Aorta (tissue), 5 donors: ENCODE measurements around the gene PKNOX1. TPM values are rescaled to one million over a fixed set of nuclear protein-coding genes. Genes with fewer than 3 reads are reported as not detected.
"Not testable (repeated sequence)": the region's sequence is repeated elsewhere in the genome, so short reads cannot be mapped to it uniquely, and the experiment has no call there.

Experiments used
- ATAC-seq: fragments of 200-7000 bp; cut with Tn5 transposase; one replicate; pipeline ENCODE4 v1.9.1; 2022; ENCODE audit warnings: moderate library complexity; ENCODE audit not compliant: low FRiP score
- DNase-seq, 2 donors: peaks; one replicate each; pipeline ENCODE4 v3.0.0-alpha.2; 2020
- H3K27ac ChIP-seq, 2 donors: one replicate each; pipeline ENCODE4 v1.5.1; 2013; ENCODE audit warnings: low read length in 2 of 2, mild to moderate bottlenecking in 2 of 2, moderate library complexity in 2 of 2, control low read depth in 1 of 2, inconsistent platforms in 1 of 2, low read depth in 1 of 2
- H3K27me3 ChIP-seq, 2 donors: one replicate each; pipeline ENCODE4 v1.6.1; 2013; ENCODE audit warnings: control low read depth in 1 of 2, low read length in 1 of 2, mild to moderate bottlenecking in 1 of 2, moderate library complexity in 1 of 2; ENCODE audit not compliant: insufficient read depth in 2 of 2, control insufficient read depth in 1 of 2
- H3K36me3 ChIP-seq, 2 donors: one replicate each; pipeline ENCODE4 v1.6.1; 2013; ENCODE audit warnings: control low read depth in 1 of 2, low read length in 1 of 2, mild to moderate bottlenecking in 1 of 2; ENCODE audit not compliant: insufficient read depth in 2 of 2, control insufficient read depth in 1 of 2
- H3K4me1 ChIP-seq, 2 donors: one replicate each; pipeline ENCODE4 v1.6.1; 2013; ENCODE audit warnings: low read length in 2 of 2, control low read depth in 1 of 2, mild to moderate bottlenecking in 1 of 2, moderate library complexity in 1 of 2; ENCODE audit not compliant: insufficient read depth in 2 of 2, control insufficient read depth in 1 of 2
- H3K4me3 ChIP-seq, 2 donors: one replicate each; pipeline ENCODE4 v1.5.1; 2013; ENCODE audit warnings: low read length in 2 of 2, control low read depth in 1 of 2, mild to moderate bottlenecking in 1 of 2
- H3K9me3 ChIP-seq: one replicate; pipeline ENCODE4 v1.6.1; 2013; ENCODE audit warnings: mild to moderate bottlenecking, low read length; ENCODE audit not compliant: control insufficient read depth
- WGBS, 2 donors: extraction: QIAGEN DNeasy Blood & Tissue Kit; methylation state at CpG; one replicate each; pipeline ENCODE4 v1.1.7; 2013; 5-methylcytosine and 5-hydroxymethylcytosine counted together
- intact Hi-C, 2 donors: fragments of 100-400 bp; cut with DNase I; formaldehyde crosslinking; loops; one replicate each; pipeline versions ENCODE4 v1.14.2 to v1.15.0; 2022
- polyA plus RNA-seq, 2 donors: library from polyadenylated mRNA; stranded (reverse); fragments of 200-250 nt; gene quantifications; one replicate each; pipeline ENCODE4 v1.2.3, GENCODE V29; 2013
- total RNA-seq, 2 donors: library from RNA; stranded (reverse); fragmentation: NEBNext Ultra II Directional; extraction: Animal tissue kit (Norgen Biotek cat#: 25700); gene quantifications; one replicate each; pipeline ENCODE4 v1.2.1, GENCODE V29; 2021
- donor health status: healthy with polysubstance abuse.
- donor health status: Bipolar disorder and iron deficiency.
- donor health status: DM: no; HTN: no; CAD: no.
- donor health status: DM: no; HTN: no; CAD: no.
- donor health status: DM: yes; HTN: yes; CAD: no.

The PKNOX1 gene
- total and polyA plus RNA-seq, 4 donors = 3.8 to 22.7 (median 12.3) TPM

DNA sequence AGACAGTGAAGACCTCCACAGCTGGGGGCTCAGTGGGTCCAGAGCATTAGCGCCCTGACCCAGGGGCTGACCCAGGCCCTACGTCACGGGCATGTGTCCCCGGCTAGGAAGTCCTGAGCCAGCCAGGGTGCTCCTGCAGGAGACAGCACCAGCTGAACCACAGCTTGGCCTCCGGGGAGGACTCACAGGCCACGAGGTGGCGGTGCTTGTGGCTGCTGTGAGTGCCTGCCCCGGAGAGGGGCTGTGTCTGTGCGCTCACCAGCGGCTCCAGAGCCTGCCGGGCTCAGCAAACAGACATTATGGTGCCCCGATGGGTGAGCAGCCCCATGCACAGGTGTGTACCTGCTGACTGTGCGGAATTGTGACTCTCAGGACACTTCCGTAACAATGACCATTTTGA, 70.2 kb downstream of the PKNOX1 start:
- H3K27ac ChIP-seq, H3K27me3 ChIP-seq, H3K4me1 ChIP-seq, H3K4me3 ChIP-seq, DNase-seq, H3K9me3 ChIP-seq, ATAC-seq, intact Hi-C loops, H3K36me3 ChIP-seq: not testable (repeated sequence)
- WGBS, 2 donors = 53 to 83% methylated on average over 6 to 12 of the region's 14 CpGs

DNA sequence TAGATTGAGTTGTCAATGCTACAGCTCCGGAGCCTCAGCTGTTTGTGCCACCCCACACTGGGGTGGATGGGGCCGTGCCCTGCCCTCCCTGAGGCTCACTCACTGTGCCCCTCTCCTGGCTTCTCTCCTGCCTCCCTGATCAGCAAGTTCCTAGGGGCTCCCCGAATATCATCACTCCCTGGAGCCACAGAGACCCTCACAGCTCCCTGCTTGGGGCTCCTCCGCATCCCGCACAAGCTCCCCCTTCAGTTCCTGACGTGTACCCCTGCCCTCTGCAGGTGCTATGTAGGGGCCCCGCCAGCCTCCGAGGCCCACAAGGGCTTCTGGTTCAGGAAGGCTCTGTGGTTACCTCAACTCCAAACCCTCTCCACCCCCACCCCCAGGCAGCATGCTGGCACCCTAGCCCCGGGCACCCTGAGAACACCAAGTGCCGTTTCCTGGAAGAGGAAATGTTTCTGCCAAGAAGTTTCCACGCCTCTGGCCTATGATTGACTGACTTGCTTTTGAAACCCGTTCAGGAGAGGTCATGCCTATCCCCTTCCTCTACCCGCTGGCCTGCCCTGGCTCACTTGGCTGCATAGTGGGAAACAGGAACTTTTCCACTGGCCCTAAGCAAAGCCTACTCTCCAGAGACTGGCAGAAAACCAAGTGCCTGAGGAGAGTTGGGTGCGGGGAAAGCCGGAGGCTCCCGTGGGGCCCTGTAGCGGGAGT, 71.0 kb downstream of the PKNOX1 start:
- peak overlapping the region in 1 of 2 donors; percentile 25 for H3K27ac ChIP-seq
- WGBS, 2 donors = 21 to 28% methylated on average over 6 to 8 of the region's 17 CpGs
- H3K4me1 ChIP-seq, H3K27me3 ChIP-seq, H3K36me3 ChIP-seq, intact Hi-C loops, DNase-seq, H3K4me3 ChIP-seq, H3K9me3 ChIP-seq: not testable (repeated sequence)
- peak; percentile 86 for ATAC-seq

DNA sequence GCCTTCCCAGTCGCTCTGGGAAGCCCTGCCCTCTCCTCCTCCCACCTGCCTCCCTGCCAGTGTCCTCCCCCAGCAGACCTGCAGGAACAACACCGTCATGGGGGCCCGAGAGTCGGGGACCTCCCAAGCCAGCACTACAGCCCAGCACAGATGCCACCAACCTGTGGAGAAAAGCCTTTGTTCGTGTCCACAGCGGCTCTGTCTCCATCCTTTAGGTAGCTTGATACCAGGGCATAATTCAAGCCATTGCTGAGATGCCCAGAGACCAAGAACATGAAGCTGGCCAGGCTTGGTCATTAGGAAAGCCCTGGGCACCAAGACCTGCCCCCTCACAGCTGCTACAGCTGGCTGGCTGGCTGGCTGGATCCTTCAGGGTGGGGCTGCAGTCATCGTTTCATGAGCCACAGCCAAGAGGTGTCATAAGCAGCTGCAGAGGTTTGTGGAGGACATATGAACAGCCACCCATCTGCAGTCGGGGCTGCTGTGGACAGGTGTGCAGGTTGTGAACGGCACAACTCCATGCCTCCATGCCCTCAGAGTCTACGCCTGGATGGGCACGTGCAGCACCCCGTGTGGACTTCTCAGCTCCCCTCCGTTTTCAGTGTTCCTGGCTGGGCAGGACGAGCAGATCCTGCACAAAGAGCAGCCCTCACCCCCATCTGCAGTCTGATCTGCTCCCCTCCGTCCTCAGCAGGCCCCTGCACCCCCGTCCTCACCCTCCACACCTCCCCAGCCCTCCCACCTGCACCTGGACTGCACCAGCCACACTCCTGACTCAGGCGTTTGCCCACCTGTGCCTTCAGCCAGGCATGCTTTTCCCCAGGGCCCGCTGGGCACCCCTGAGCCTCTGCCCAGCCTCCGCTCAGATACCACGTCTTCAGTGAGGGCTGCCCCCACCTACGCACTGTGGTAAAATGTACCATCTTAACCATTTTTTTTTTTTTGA, 71.8 kb downstream of the PKNOX1 start:
- 37 to 39% methylated on average over 16 to 18 of the region's 21 CpGs for WGBS, 2 donors
- H3K4me3 ChIP-seq, H3K27me3 ChIP-seq, intact Hi-C loops, ATAC-seq, H3K27ac ChIP-seq, DNase-seq, H3K4me1 ChIP-seq, H3K36me3 ChIP-seq, H3K9me3 ChIP-seq: not testable (repeated sequence)

DNA sequence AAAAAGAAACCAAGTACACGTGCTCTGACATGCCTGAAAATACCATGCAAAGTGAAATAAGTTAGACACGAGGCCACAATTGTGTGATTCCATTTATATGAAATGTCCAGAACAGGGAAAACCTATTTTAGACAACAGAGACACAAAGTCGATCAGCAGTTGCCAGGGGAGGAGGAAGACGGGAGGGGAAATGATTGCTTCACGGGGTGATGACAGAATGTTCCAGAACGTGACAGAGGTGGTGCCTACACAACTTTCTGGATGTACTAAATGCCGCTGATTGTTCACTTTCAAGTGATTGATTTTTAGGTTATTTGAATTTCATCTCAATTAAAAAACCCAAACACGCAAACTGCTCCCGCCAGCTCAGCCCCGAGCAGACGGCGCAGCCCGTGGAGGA, 78.8 kb downstream of the PKNOX1 start:
- not testable (repeated sequence) for ATAC-seq

DNA sequence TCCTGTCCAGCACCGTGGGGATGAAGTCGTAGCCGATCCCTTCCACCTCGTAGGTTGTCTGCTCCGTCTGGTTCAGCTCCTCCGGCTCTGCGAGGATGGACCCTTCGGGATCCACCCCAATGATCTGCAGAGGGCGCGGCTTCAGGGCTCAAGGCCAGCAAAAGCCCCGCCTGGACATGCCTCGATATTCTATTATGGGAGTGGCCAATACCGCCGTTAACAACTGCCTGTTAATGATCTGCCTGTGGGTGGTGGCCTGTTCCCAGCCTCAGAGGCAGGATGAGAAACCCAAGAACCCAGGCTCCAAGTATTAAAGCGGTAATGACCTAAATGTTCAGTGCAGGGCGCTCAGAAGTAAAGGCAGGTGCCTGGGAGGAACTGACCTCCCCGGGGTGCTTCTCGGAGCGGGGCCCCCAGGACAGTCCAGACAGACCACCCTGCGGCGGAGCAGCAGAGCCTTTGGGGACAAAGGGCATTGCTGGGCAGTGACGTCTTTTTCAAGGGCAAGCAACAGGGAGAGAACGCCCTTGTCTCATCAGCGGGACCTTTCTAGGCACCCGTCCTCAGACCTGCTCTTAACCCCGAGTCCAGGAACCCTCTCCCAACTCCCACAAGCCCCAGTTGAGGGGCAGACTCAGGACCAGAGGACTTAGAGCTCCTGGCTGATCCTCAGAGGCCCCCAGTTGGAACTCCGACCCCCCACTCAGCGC, 88.7 kb downstream of the PKNOX1 start:
- H3K36me3 ChIP-seq, H3K9me3 ChIP-seq, DNase-seq, H3K4me1 ChIP-seq, H3K27me3 ChIP-seq, H3K27ac ChIP-seq, intact Hi-C loops, ATAC-seq, H3K4me3 ChIP-seq: not testable (repeated sequence)
- 74% methylated on average over 2 of the region's 28 CpGs; no CpG with 5 or more reads in 1 of the 2 donors for WGBS, 2 donors

More for the DNA sequence above, 78.8 kb downstream of the PKNOX1 start:
- H3K4me3 ChIP-seq, H3K4me1 ChIP-seq, H3K27ac ChIP-seq, H3K36me3 ChIP-seq, DNase-seq, H3K27me3 ChIP-seq, H3K9me3 ChIP-seq, intact Hi-C loops: not testable (repeated sequence)
- no CpG with 5 or more reads among the region's 13 CpGs for WGBS, 2 donors

DNA sequence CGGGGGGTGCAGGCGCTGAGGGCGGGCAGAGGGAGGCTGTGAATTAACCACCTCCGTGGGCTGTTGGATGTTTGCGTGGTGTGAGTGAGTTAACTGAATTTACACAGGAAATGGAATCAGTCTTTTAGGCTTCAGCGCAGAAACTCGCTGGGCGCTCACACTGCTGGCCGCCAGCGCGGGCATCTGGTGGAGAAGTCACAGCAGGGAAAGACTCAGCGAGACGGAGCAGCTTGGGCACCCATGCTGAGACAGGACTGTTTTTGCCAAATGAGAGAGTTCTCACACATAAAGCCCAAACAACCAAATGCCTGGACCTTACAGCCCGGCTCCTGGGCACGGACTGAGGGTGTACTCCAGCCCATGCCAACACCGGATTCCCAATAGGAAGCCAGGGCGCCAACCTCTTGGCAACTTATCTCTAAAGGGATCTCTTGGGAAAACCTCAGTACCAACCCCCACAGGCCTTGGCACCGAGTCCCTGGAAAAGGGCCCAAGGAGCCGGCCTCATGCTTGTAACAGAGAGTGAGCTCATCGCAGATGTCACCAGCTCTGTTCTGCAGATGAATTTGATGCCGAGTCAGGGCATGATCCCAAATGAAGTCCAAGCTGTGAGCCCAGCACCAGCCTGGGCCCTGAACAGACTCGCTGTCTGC, 90.0 kb downstream of the PKNOX1 start:
- peak; percentile 75 for ATAC-seq
- WGBS, 2 donors = no CpG with 5 or more reads among the region's 22 CpGs

DNA sequence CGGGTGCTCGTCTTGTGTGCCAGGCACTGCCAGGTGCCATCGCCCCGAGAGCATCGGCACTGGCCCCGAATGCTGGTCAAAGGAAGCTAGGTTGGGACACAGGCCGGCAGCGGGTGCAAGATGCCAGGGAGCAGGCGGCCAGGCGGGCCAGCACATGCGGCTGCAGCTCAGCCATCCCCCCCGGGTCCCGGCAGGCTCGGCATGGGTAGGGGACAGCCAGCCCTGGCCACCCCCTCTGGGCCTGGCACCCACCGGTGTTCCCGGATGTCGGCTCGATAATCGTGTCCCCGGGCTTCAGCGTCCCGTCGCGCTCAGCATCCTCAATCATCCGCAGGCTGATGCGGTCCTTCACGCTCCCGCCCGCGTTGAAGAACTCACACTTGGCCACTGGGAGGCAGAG, 91.6 kb downstream of the PKNOX1 start:
- DNase-seq = peak; percentile 12 to 22
- H3K27ac ChIP-seq, ATAC-seq, H3K36me3 ChIP-seq, H3K4me1 ChIP-seq, H3K27me3 ChIP-seq, H3K4me3 ChIP-seq, H3K9me3 ChIP-seq, intact Hi-C loops: not testable (repeated sequence)
- 94 to 100% methylated on average over 5 to 18 of the region's 30 CpGs for WGBS, 2 donors

More for the DNA sequence above, 90.0 kb downstream of the PKNOX1 start:
- H3K27me3 ChIP-seq, H3K9me3 ChIP-seq, H3K36me3 ChIP-seq, H3K4me1 ChIP-seq, DNase-seq, H3K4me3 ChIP-seq, intact Hi-C loops, H3K27ac ChIP-seq: not testable (repeated sequence)

DNA sequence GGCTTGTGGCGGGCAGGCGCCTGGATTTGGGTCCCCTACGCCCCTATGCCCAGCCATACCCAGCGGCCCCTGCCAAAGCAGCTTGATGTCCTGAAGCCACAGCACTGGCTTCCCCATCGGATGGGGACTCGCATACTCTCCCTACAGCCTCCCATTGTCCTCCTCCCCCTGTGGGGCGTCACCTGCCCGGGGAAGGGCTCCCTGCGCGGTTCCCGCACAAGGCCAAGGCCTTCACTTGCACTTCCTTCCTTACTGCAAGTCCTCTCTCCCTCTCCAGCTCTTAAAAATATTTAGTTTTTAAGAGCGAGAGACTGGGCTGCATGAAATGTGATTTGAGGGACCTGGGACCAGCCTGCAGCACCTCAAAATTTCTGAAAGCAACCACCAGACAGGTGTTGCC, 92.3 kb downstream of the PKNOX1 start:
- intact Hi-C loops, H3K4me1 ChIP-seq, H3K4me3 ChIP-seq, H3K27me3 ChIP-seq, H3K36me3 ChIP-seq, H3K27ac ChIP-seq, ATAC-seq, H3K9me3 ChIP-seq: not testable (repeated sequence)
- WGBS, 2 donors = 90 to 97% methylated on average over 6 to 8 of the region's 12 CpGs
- DNase-seq = peak in 1 of 2 donors; percentile 10
